PC-3 (cell line): ENCODE measurements around the gene FBXO10. TPM values are rescaled to one million over a fixed set of nuclear protein-coding genes. Genes with fewer than 3 reads are reported as not detected.

Experiments
- ATAC-seq: fragments of 200-7000 bp; cut with Tn5 transposase; 2 replicates; pipeline ENCODE4 v1.9.1; 2020; ENCODE audit warnings: mild to moderate bottlenecking, moderate library complexity
- BruUV-seq: library from RNA; stranded (reverse); fragments of 400-500 nt; replicated peaks from 2 replicates; lab custom pipeline; 2021; lab: Mats Ljungman, UMichigan
- CTCF ChIA-PET: fragments of 300-600 bp; sonication (Branson Sonifier 250); formaldehyde crosslinking; loops from one replicate; lab custom pipeline; 2022; ENCODE audit warnings: antibody characterized with exemption; lab: Charles Lee
- POLR2A ChIA-PET: fragments of 300-600 bp; sonication (Branson Sonifier 250); formaldehyde crosslinking; loops from one replicate; lab custom pipeline; 2022; ENCODE audit warnings: antibody characterized with exemption; ENCODE audit not compliant: unreplicated experiment; lab: Charles Lee
- DNase-seq: peaks from one replicate; pipeline ENCODE4 v3.0.0-alpha.2; 2015
- H2AFZ ChIP-seq: fragments of 300-600 bp; sonication (generic); 2 replicates; pipeline ENCODE4 v1.6.0; 2016; ENCODE audit warnings: antibody characterized with exemption, low read length
- H3F3A ChIP-seq: fragments of 300-600 bp; sonication (generic); one replicate; pipeline ENCODE4 v1.6.0; 2017; ENCODE audit warnings: antibody characterized with exemption, low read length, control low read depth, mild to moderate bottlenecking; ENCODE audit not compliant: unreplicated experiment
- H3K27ac ChIP-seq: fragments of 300-600 bp; sonication (generic); 2 replicates; pipeline ENCODE4 v1.5.1; 2016; ENCODE audit warnings: mild to moderate bottlenecking, low read length
- H3K27me3 ChIP-seq: fragments of 300-600 bp; sonication (generic); 2 replicates; pipeline ENCODE4 v1.6.1; 2016; ENCODE audit warnings: low read length, mixed read lengths
- H3K36me3 ChIP-seq: fragments of 300-600 bp; sonication (generic); 2 replicates; pipeline ENCODE4 v1.6.1; 2016; ENCODE audit warnings: low read depth, mixed run types, low read length, mixed read lengths
- H3K4me1 ChIP-seq: fragments of 300-600 bp; sonication (generic); 2 replicates; pipeline ENCODE4 v1.5.1; 2016; ENCODE audit warnings: low read length; ENCODE audit not compliant: insufficient read depth
- H3K4me2 ChIP-seq: fragments of 300-600 bp; sonication (generic); 2 replicates; pipeline ENCODE4 v1.6.0; 2016; ENCODE audit warnings: low read length
- H3K4me3 ChIP-seq: fragments of 300-600 bp; sonication (generic); 2 replicates; pipeline ENCODE4 v1.5.1; 2016; ENCODE audit warnings: mild to moderate bottlenecking, low read length, mixed read lengths
- H3K79me2 ChIP-seq: fragments of 300-600 bp; sonication (generic); 2 replicates; pipeline ENCODE4 v1.6.1; 2017; ENCODE audit warnings: low read length, mixed read lengths
- H3K9ac ChIP-seq: fragments of 300-600 bp; sonication (generic); 2 replicates; pipeline ENCODE4 v1.6.0; 2016; ENCODE audit warnings: mild to moderate bottlenecking, low read length
- H3K9me2 ChIP-seq: fragments of 300-600 bp; sonication (generic); replicated peaks from 2 replicates; pipeline ENCODE4 v1.6.1; 2016; ENCODE audit warnings: mixed run types, low read length, mixed read lengths
- H3K9me3 ChIP-seq: fragments of 300-600 bp; sonication (generic); 2 replicates; pipeline ENCODE4 v1.6.1; 2016; ENCODE audit warnings: low read length, mixed read lengths
- H4K20me1 ChIP-seq: fragments of 300-600 bp; sonication (generic); 2 replicates; pipeline ENCODE4 v1.6.1; 2016; ENCODE audit warnings: low read length, mixed read lengths
- CTCF ChIP-seq: fragments of 300-600 bp; sonication (generic); conservative IDR thresholded peaks from 2 replicates; pipeline ENCODE4 v1.5.1; 2017; ENCODE audit warnings: antibody characterized with exemption, low read depth, mild to moderate bottlenecking, low read length
- EZH2 ChIP-seq: fragments of 300-600 bp; sonication (generic); IDR thresholded peaks from one replicate; pipeline ENCODE4 v1.6.1; 2017; ENCODE audit warnings: antibody characterized with exemption, mild to moderate bottlenecking, low read length; ENCODE audit not compliant: unreplicated experiment
- EZH2phosphoT487 ChIP-seq: fragments of 300-600 bp; sonication (generic); IDR thresholded peaks from 2 replicates; pipeline ENCODE4 v1.6.1; 2018; ENCODE audit warnings: mild to moderate bottlenecking, antibody characterized with exemption, low read length, borderline replicate concordance
- intact Hi-C: fragments of 100-400 bp; cut with micrococcal nuclease; formaldehyde crosslinking; loops from 2 replicates; pipeline ENCODE4 v1.9.0; 2023
- total RNA-seq: library from RNA; depleted of rRNA; stranded (reverse); fragments of >200 nt; gene quantifications from 2 replicates; pipeline ENCODE4 v1.2.3, GENCODE V29; 2014

Gene FBXO10
- total RNA-seq, 1 experiment from 2014 or later: 2.6 TPM

GRCh38 chr9:37571282-37571681 is 4.9 kb downstream of the FBXO10 start:
- intact Hi-C loops: loop anchor here (10.0 kb wide), 1 partner anchor 86 kb away; the partner anchor contains the start of gene POLR1E
- POLR2A ChIA-PET: no interaction called here

GRCh38 chr9:37566716-37567115 is 9.5 kb downstream of the FBXO10 start:
- Histone ChIP-seq H3K4me3 (no peak overlapping the region), H3K9ac (no peak overlapping the region), H2AFZ (no peak overlapping the region), H3K79me2 (no peaks in the 10 kb centered on the region), H3K9me2 (no peaks in the 10 kb centered on the region), H3K27ac (no peak overlapping the region), H4K20me1 (no peaks in the 10 kb centered on the region), H3F3A (no peaks in the 10 kb centered on the region), H3K27me3 (no peaks in the 10 kb centered on the region), H3K9me3 (no peaks in the 10 kb centered on the region), H3K36me3 (no peaks in the 10 kb centered on the region), H3K4me1 (no peaks in the 10 kb centered on the region), H3K4me2 (no peak overlapping the region)
- CTCF ChIA-PET: no interaction called here
- ATAC-seq (no peak), DNase-seq (no peak)
- BruUV-seq: no TSS peak
- no peak for TF ChIP-seq CTCF
- POLR2A ChIA-PET: interaction anchor here (0.6 kb wide), 1 partner anchor 11 kb away, joined by 4 read pairs; no protein-coding TSS in a partner anchor
- intact Hi-C loops: no loop called here

More at GRCh38 chr9:37571282-37571681, 4.9 kb downstream of the FBXO10 start:
- Histone ChIP-seq H3F3A (no peaks in the 10 kb centered on the region), H3K9ac (no peak overlapping the region), H3K27ac (no peak overlapping the region), H4K20me1 (no peaks in the 10 kb centered on the region), H3K79me2 (no peaks in the 10 kb centered on the region), H3K4me2 (no peak overlapping the region), H3K9me3 (no peaks in the 10 kb centered on the region), H2AFZ (no peak overlapping the region), H3K4me1 (no peaks in the 10 kb centered on the region), H3K9me2 (no peaks in the 10 kb centered on the region), H3K4me3 (no peak overlapping the region), H3K27me3 (no peaks in the 10 kb centered on the region), H3K36me3 (no peaks in the 10 kb centered on the region)
- ATAC-seq: no peak
- CTCF ChIA-PET: no interaction called here
- no peak for TF ChIP-seq EZH2
- no peak for TF ChIP-seq EZH2phosphoT487
- TF ChIP-seq CTCF: no peak
- no peak for DNase-seq
- no TSS peak for BruUV-seq

- Histone ChIP-seq H3K79me2 (no peaks in the 10 kb centered on the region), H3K27me3 (no peaks in the 10 kb centered on the region), H3K9me2 (no peaks in the 10 kb centered on the region), H2AFZ (no peak overlapping the region), H3K9ac (no peak overlapping the region), H3K4me3 (no peak overlapping the region), H3K9me3 (no peaks in the 10 kb centered on the region), H4K20me1 (no peaks in the 10 kb centered on the region), H3K27ac (no peak overlapping the region), H3K4me2 (no peak overlapping the region), H3K36me3 (no peaks in the 10 kb centered on the region), H3F3A (no peaks in the 10 kb centered on the region), H3K4me1 (no peaks in the 10 kb centered on the region)
- DNase-seq (no peak), ATAC-seq (no peak)
- TF ChIP-seq EZH2phosphoT487: no peak
- no peak for TF ChIP-seq CTCF
- TF ChIP-seq EZH2: no peak
- BruUV-seq: no TSS peak
- CTCF ChIA-PET: no interaction called here
- POLR2A ChIA-PET: interaction anchor here (0.6 kb wide), 1 partner anchor 10 kb away, joined by 4 read pairs; no protein-coding TSS in a partner anchor
- intact Hi-C loops: no loop called here
Observed at GRCh38 chr9:37565661-37566618, 10.2 kb downstream of the FBXO10 start.
